ENCODE measurements around the gene LSM3.

LSM3 gene

GRCh38 chr3:14152963-14153355, 25.7 kb upstream of the LSM3 start:
- no peak overlapping the region for H3K4me3 ChIP-seq
- no peak overlapping the region for H3K27ac ChIP-seq
- no peak for TF ChIP-seq CTCF (IDR thresholded peaks at IDR 0.05)
- no peak for DNase-seq (ENCODE audit: low spot score)

- no peak for DNase-seq (ENCODE audit: low spot score)
- Histone ChIP-seq H3K27ac (no peak overlapping the region), H3K4me3 (no peak overlapping the region)
- TF ChIP-seq CTCF (IDR thresholded peaks at IDR 0.05): no peak
Observed at GRCh38 chr3:14153663-14154062, 25.0 kb upstream of the LSM3 start.

- no peak for TF ChIP-seq CTCF (IDR thresholded peaks at IDR 0.05)
- Histone ChIP-seq H3K27ac (no peak overlapping the region), H3K4me3 (no peak overlapping the region)
- DNase-seq (ENCODE audit: low spot score): no peak
Observed at GRCh38 chr3:14154276-14154675, 24.3 kb upstream of the LSM3 start.

- Histone ChIP-seq H3K4me3 (no peak overlapping the region), H3K27ac (no peak overlapping the region)
- no peak for TF ChIP-seq CTCF (IDR thresholded peaks at IDR 0.05)
- DNase-seq (ENCODE audit: low spot score): no peak
Observed at GRCh38 chr3:14154895-14155440, 23.6 kb upstream of the LSM3 start.

- DNase-seq (ENCODE audit: low spot score): no peak
- Histone ChIP-seq H3K4me3 (no peak overlapping the region), H3K27ac (no peak overlapping the region)
- TF ChIP-seq CTCF (IDR thresholded peaks at IDR 0.05): no peak
Observed at GRCh38 chr3:14156201-14156600, 22.4 kb upstream of the LSM3 start.

- Histone ChIP-seq H3K4me3 (no peak overlapping the region), H3K27ac (no peak overlapping the region)
- no peak for TF ChIP-seq CTCF (IDR thresholded peaks at IDR 0.05)
- no peak for DNase-seq (ENCODE audit: low spot score)
Observed at GRCh38 chr3:14156843-14157561, 21.6 kb upstream of the LSM3 start.

- no peak for TF ChIP-seq CTCF (IDR thresholded peaks at IDR 0.05)
- no peak overlapping the region for H3K4me3 ChIP-seq
- no peak overlapping the region for H3K27ac ChIP-seq
- DNase-seq (ENCODE audit: low spot score): no peak
Observed at GRCh38 chr3:14157951-14158350, 20.7 kb upstream of the LSM3 start.
